ENCODE results near the gene FER. TPM values are rescaled to one million over a fixed set of nuclear protein-coding genes. Genes with fewer than 3 reads are reported as not detected.

The FER gene
- total and polyA plus RNA-seq, 10 donors: 0.96 to 38.8 (median 21.2) TPM

DNA sequence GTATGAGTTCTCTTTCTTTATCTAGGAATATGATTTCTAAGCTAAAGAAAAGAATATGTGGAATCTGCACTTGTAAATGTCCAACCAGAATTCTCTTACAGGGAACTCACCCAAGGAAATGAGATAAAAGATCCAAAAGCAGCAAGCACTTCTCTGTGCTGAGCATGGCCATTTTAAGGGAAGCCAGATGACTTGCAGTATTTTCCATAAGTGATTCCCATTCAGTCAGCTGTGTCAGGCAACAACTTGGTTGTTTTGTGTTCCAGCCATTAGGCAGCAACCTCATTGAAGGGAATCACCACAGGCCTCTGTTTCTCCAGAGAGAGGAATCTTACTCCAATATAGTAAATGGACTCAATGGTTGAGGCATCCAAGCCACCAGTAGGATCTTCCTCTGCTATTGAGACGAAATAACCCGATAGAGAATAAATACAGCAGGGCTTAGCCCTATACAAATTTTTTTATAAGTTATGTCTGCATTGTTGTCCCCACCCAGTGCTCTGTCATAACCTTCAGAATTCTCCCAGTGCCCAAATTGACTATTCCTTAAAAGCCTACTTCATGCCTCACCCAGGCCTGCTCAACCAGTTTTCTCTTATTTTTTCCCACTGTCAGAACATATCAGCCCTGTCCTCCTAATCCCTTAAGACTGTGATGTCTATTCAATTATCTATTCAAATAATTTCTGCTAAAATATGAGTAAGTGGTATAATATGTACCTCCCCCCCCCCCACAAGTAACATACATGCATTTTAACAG, 425.5 kb downstream of the FER start:
- Histone ChIP-seq H3K36me3 (no peaks in the 10 kb centered on the region), H3K4me3 (no peak overlapping the region), H3K9me3 (no peaks in the 10 kb centered on the region), H3K27me3 (replicated peaks in 1 of 7) (no peaks in the 10 kb centered on the region), H3K27ac (no peak overlapping the region), H3K4me1 (no peaks in the 10 kb centered on the region)
- TF ChIP-seq POLR2A (IDR thresholded peaks at IDR 0.05) (no peak), POLR2AphosphoS5 (IDR thresholded peaks at IDR 0.05) (no peak)
- TF ChIP-seq, protein P1, sequence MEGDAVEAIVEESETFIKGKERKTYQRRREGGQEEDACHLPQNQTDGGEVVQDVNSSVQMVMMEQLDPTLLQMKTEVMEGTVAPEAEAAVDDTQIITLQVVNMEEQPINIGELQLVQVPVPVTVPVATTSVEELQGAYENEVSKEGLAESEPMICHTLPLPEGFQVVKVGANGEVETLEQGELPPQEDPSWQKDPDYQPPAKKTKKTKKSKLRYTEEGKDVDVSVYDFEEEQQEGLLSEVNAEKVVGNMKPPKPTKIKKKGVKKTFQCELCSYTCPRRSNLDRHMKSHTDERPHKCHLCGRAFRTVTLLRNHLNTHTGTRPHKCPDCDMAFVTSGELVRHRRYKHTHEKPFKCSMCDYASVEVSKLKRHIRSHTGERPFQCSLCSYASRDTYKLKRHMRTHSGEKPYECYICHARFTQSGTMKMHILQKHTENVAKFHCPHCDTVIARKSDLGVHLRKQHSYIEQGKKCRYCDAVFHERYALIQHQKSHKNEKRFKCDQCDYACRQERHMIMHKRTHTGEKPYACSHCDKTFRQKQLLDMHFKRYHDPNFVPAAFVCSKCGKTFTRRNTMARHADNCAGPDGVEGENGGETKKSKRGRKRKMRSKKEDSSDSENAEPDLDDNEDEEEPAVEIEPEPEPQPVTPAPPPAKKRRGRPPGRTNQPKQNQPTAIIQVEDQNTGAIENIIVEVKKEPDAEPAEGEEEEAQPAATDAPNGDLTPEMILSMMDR (IDR thresholded peaks at IDR 0.05 in 8 of 11, conservative IDR thresholded peaks at IDR 0.05 in 3 of 11): no peak
- intact Hi-C loops (cut with DNase I; ENCODE audit: low total_unique reads): no loop called here
- DNase-seq: no peak
- 96 to 100% (median 97%) methylated on average over 2 of the region's 2 CpGs for WGBS, 5 donors

DNA sequence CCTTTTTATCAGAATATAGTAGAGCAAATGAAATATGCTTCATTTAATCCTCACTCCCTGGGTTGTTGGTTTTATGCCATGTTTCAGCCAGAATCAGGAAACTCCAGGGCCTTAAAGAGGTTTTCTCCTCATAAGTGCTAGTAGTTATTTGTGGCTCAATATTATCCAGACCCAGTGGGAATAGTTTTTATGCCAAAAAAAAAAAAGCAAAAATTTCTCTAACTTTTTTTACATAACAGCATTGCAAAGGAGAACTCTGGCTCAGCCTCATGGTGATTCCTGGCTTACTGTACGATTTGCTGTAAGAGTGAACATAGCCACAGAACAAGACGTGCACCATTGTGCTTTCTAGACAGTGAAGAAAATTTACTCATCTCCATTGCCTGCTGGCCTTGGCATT, 429.5 kb downstream of the FER start:
- Histone ChIP-seq H3K27me3 (replicated peaks in 1 of 7) (no peaks in the 10 kb centered on the region), H3K9me3 (no peaks in the 10 kb centered on the region), H3K36me3 (no peaks in the 10 kb centered on the region), H3K4me3 (no peak overlapping the region), H3K4me1 (no peaks in the 10 kb centered on the region), H3K27ac (no peak overlapping the region)
- WGBS, 5 donors: 80 to 93% (median 86%) methylated on average over 2 of the region's 2 CpGs
- DNase-seq: no peak
- intact Hi-C loops (cut with DNase I; ENCODE audit: low total_unique reads): no loop called here
- TF ChIP-seq POLR2A (IDR thresholded peaks at IDR 0.05) (no peak), POLR2AphosphoS5 (IDR thresholded peaks at IDR 0.05) (no peak)
- TF ChIP-seq, protein P1 (IDR thresholded peaks at IDR 0.05 in 8 of 11, conservative IDR thresholded peaks at IDR 0.05 in 3 of 11): no peak

DNA sequence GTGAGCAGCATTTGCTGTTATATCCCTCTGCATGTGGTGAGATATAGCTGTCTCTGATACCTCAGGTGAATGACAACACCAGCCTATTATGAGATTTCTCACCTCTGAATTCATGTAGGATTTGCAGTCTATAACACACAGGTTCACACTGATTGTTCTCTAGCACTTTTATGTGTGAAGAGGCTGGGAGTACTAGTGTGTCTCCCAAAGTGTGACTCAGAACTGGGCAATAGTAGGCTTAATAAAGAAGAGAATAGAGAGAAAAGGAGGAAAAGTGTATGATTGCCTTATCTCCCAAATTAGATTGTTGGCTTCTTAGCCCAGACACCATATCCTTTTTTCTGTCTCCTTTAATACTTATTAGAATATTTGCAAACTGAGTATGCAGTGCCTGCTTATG, 430.1 kb downstream of the FER start:
- intact Hi-C loops (cut with DNase I; ENCODE audit: low total_unique reads): no loop called here
- Histone ChIP-seq H3K36me3 (no peaks in the 10 kb centered on the region), H3K27ac (no peak overlapping the region), H3K27me3 (replicated peaks in 1 of 7) (no peaks in the 10 kb centered on the region), H3K4me1 (no peaks in the 10 kb centered on the region), H3K9me3 (no peaks in the 10 kb centered on the region), H3K4me3 (no peak overlapping the region)
- no peak for DNase-seq
- TF ChIP-seq POLR2A (IDR thresholded peaks at IDR 0.05) (no peak), POLR2AphosphoS5 (IDR thresholded peaks at IDR 0.05) (no peak)
- TF ChIP-seq, protein P1 (IDR thresholded peaks at IDR 0.05 in 8 of 11, conservative IDR thresholded peaks at IDR 0.05 in 3 of 11): no peak

DNA sequence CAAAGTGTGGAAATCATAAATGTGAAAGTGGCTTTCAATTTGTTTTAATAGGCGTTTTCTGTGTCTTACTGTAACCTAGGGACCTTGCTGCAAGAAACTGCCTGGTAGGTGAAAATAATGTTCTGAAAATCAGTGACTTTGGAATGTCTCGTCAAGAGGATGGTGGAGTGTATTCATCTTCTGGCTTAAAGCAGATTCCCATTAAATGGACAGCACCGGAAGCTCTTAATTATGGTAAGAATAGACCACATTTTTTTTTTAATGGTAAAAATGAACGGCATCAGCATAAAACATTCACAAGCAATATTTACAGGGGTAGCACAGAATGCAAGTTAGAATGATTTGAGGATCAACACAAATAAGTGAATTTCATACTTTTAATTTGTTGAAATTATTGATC, 433.0 kb downstream of the FER start:
- Histone ChIP-seq H3K4me1 (no peaks in the 10 kb centered on the region), H3K27me3 (replicated peaks in 1 of 7) (no peaks in the 10 kb centered on the region), H3K9me3 (no peaks in the 10 kb centered on the region), H3K4me3 (no peak overlapping the region), H3K36me3 (peaks cover 0 to 3% (median 0%) of the 10 kb centered on the region in 6 donors), H3K27ac (no peak overlapping the region)
- no peak for DNase-seq
- intact Hi-C loops (cut with DNase I; ENCODE audit: low total_unique reads): no loop called here
- 91 to 98% (median 94%) methylated on average over 4 of the region's 4 CpGs for WGBS, 5 donors
- TF ChIP-seq POLR2AphosphoS5 (IDR thresholded peaks at IDR 0.05) (no peak), POLR2A (IDR thresholded peaks at IDR 0.05) (no peak)
- TF ChIP-seq, protein P1 (IDR thresholded peaks at IDR 0.05 in 8 of 11, conservative IDR thresholded peaks at IDR 0.05 in 3 of 11): no peak
